NCI-H69 (cell line): Measurements from ENCODE around the gene TBC1D22A.

Source experiments
- DNase-seq: peaks from one replicate; lab custom pipeline; 2025; lab: John Stamatoyannopoulos, UW

Gene TBC1D22A

GRCh38 chr22:46934746-46935491 lies 172.5 kb downstream of the TBC1D22A start:
- peak; percentile 9 for DNase-seq

GRCh38 chr22:46935506-46936377 lies 173.3 kb downstream of the TBC1D22A start:
- DNase-seq: peak; percentile 47

GRCh38 chr22:46936378-46936903 lies 174.0 kb downstream of the TBC1D22A start:
- peak; percentile 84 for DNase-seq

GRCh38 chr22:46937185-46937584 lies 174.7 kb downstream of the TBC1D22A start:
- DNase-seq: peak; percentile 18

- no peak for DNase-seq
These were observed 175.5 kb downstream of the TBC1D22A start for GRCh38 chr22:46937939-46938338.

- no peak for DNase-seq
These were observed 179.7 kb downstream of the TBC1D22A start for GRCh38 chr22:46941968-46942798.

GRCh38 chr22:46942799-46943785 lies 180.6 kb downstream of the TBC1D22A start:
- peak; percentile 57 for DNase-seq

GRCh38 chr22:46945481-46945880 lies 183.0 kb downstream of the TBC1D22A start:
- DNase-seq: no peak

- no peak for DNase-seq
These were observed 184.0 kb downstream of the TBC1D22A start for GRCh38 chr22:46946383-46946962.

- no peak for DNase-seq
These were observed 185.2 kb downstream of the TBC1D22A start for GRCh38 chr22:46947516-46948257.

GRCh38 chr22:46948411-46949144 lies 186.1 kb downstream of the TBC1D22A start:
- no peak for DNase-seq

- DNase-seq: no peak
These were observed 188.9 kb downstream of the TBC1D22A start for GRCh38 chr22:46951350-46951749.

- DNase-seq: no peak
These were observed 189.5 kb downstream of the TBC1D22A start for GRCh38 chr22:46951973-46952372.

- DNase-seq: no peak
These were observed 191.7 kb downstream of the TBC1D22A start for GRCh38 chr22:46953968-46954765.

- DNase-seq: no peak
These were observed 192.3 kb downstream of the TBC1D22A start for GRCh38 chr22:46954781-46955180.

- no peak for DNase-seq
These were observed 194.2 kb downstream of the TBC1D22A start for GRCh38 chr22:46956498-46957215.

GRCh38 chr22:46957521-46957920 lies 195.1 kb downstream of the TBC1D22A start:
- DNase-seq: no peak
